ENCODE data around the gene SYT7. TPM values are rescaled to one million over a fixed set of nuclear protein-coding genes. Genes with fewer than 3 reads are reported as not detected.

Gene SYT7
- 12.1 and 22.7 TPM in 2 replicates for total RNA-seq

GRCh38 chr11:61581030-61581928, at the start of gene SYT7:
TSS of gene SYT7 (minus strand) at chr11:61581076. CDS start at chr11:61580820, 256 bp downstream.

GRCh38 chr11:61507962-61508861, 72.7 kb downstream of the SYT7 start, which contains the start of gene LRRC10B:
TSS of gene LRRC10B (plus strand) at chr11:61508749. CDS start at chr11:61508999, 250 bp downstream.

Other genes with a start within 250 kb of the SYT7 start
- 292 and 525 TPM in 2 replicates for gene DDB1, start 248.0 kb downstream of the SYT7 start, total RNA-seq
- 33.5 and 37.1 TPM in 2 replicates for gene TKFC, start 247.8 kb downstream of the SYT7 start, total RNA-seq
- gene CYB561A3, start 219.2 kb downstream of the SYT7 start, total RNA-seq = 38.1 and 174 TPM in 2 replicates
- gene TMEM138, start 218.7 kb downstream of the SYT7 start, total RNA-seq = 14.7 and 25.3 TPM in 2 replicates
- 7.6 and 11.8 TPM in 2 replicates for gene TMEM216, start 188.5 kb downstream of the SYT7 start, total RNA-seq
- gene CPSF7, start 151.1 kb downstream of the SYT7 start, total RNA-seq = 20.8 and 21.2 TPM in 2 replicates
- 33.7 and 52.7 TPM in 2 replicates for gene SDHAF2, start 151.0 kb downstream of the SYT7 start, total RNA-seq
- gene LRRC10B, start 72.3 kb downstream of the SYT7 start, total RNA-seq = 0.17 TPM in 1 of 2 replicates, not detected in the other
- gene DAGLA, start 99.3 kb upstream of the SYT7 start, total RNA-seq = 2.2 and 4.8 TPM in 2 replicates
- 0.15 and 0.17 TPM in 2 replicates for gene MYRF, start 171.6 kb upstream of the SYT7 start, total RNA-seq
- 42.3 and 63.2 TPM in 2 replicates for gene TMEM258, start 211.5 kb upstream of the SYT7 start, total RNA-seq
- 4.1 and 25.2 TPM in 2 replicates for gene FEN1, start 211.8 kb upstream of the SYT7 start, total RNA-seq
- 112 and 128 TPM in 2 replicates for gene FADS1, start 235.9 kb upstream of the SYT7 start, total RNA-seq
- 349 and 427 TPM in 2 replicates for gene FADS2, start 247.2 kb upstream of the SYT7 start, total RNA-seq

All from smooth muscle cell of trachea (primary cell).